ENCODE data around the gene MDM1.
A peak's percentile ranks its signal among the peaks of the same experiment; 100 is the strongest.

Gene MDM1

DNA sequence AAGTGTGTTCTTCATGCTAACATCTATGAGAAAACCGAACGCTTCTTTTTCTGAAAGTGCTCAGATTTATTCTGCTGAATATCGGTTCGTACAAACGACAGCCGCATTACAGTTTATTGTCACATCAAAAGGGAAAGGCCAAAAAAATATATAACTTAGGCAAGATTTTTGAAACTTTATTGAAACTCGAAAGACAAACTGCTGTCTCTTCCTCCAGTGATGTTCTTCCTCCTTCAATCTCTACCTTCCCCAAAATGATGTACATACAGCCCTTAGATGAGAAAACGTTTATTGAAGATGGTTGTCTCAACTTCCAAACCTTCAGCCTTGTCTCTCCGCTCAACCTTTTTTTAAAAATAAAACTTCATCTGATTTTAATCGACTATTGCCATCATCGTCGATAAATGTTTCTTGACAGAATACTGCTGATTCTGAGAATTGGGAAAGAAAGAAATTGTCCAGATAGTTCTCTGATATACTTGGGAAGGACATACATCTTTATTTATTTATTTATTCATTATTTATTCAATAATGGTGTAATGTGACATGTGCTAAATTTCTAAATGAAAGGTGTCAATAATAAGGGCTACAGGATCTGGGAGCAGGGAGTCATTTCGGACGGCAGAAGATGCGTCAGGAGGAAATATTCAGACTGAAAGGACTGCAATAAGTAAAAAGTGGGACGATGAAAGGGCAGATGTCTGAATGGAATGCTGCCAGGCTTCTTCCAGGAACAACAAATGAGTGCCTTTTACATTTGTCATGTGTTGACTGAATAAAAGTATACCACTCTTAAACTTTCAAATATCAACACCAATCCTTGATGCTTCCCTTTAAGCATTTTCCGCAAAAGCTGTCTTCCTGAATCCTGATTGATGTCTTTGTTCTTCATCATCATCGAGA, 817 bp upstream of the MDM1 start:
- TF ChIP-seq, protein P1, sequence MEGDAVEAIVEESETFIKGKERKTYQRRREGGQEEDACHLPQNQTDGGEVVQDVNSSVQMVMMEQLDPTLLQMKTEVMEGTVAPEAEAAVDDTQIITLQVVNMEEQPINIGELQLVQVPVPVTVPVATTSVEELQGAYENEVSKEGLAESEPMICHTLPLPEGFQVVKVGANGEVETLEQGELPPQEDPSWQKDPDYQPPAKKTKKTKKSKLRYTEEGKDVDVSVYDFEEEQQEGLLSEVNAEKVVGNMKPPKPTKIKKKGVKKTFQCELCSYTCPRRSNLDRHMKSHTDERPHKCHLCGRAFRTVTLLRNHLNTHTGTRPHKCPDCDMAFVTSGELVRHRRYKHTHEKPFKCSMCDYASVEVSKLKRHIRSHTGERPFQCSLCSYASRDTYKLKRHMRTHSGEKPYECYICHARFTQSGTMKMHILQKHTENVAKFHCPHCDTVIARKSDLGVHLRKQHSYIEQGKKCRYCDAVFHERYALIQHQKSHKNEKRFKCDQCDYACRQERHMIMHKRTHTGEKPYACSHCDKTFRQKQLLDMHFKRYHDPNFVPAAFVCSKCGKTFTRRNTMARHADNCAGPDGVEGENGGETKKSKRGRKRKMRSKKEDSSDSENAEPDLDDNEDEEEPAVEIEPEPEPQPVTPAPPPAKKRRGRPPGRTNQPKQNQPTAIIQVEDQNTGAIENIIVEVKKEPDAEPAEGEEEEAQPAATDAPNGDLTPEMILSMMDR (IDR thresholded peaks at IDR 0.05; ENCODE audit: insufficient read depth, low read length, missing control alignments), result no peak
- H3K4me3 ChIP-seq (ENCODE audit: low read depth, low read length), result peak overlapping the region; percentile 69
- CTCF ChIA-PET, result interaction anchor here (2.5 to 3.5 kb wide), 4 partner anchors 16 to 110 kb away, joined by 7 to 17 read pairs (median 15); no protein-coding TSS in a partner anchor
- no peak for DNase-seq (ENCODE audit: low read depth, low spot score)
- POLR2A ChIA-PET, result interaction anchor here (1.0 kb wide), 1 partner anchor 22 kb away, joined by 3 read pairs; no protein-coding TSS in a partner anchor

DNA sequence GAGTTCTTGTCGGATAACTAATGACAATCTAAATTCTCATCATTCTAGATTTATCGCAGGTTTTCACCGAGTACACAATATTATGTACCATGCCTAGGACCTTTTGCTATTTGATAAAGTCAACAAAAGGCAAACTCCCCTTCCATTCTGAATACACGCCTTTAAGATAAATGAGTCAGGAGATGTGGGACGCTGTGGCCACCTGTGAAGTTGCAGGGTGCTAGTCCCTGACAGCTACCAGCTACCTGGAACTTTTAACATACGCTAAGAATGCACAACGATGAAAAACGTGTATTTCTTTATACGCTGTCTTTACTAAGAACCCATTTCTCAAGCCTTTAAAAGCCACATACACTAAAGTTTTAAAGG, 678 bp downstream of the MDM1 start:
- ChIA-PET CTCF (interaction anchor here (2.2 to 2.9 kb wide), 4 partner anchors 10 to 108 kb away, joined by 7 to 17 read pairs (median 11); no protein-coding TSS in a partner anchor), POLR2A (no interaction called here)
- TF ChIP-seq, protein P1 (IDR thresholded peaks at IDR 0.05; ENCODE audit: insufficient read depth, low read length, missing control alignments), result no peak
- peak overlapping the region; percentile 74 for H3K4me3 ChIP-seq (ENCODE audit: low read depth, low read length)
- no peak for DNase-seq (ENCODE audit: low read depth, low spot score)

DNA sequence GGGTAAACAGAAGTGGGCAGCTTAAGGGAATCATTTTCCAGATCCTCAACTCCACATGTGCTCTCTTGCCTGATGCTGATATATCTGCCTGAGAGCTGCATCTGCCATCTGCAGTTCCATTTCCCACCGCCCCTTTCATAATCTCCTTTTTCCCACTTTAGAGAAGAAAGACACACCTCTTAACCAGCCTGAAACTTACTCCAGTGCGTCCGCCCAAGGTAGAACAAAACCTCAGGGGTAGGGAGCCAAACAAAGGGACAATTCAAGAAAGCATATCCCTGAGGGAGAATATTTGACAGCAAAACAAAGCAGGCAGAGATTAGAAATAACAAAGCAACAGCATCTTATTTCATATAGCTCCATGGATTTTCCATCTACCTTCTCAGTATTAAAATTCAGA, 4.3 kb downstream of the MDM1 start:
- no peak overlapping the region for H3K4me3 ChIP-seq (ENCODE audit: low read depth, low read length)
- CTCF ChIA-PET, result interaction anchor here (1.2 to 6.7 kb wide), 3 partner anchors 11 to 104 kb away, joined by 3 to 42 read pairs (median 29); partner anchors contain the start of gene IL26
- POLR2A ChIA-PET, result no interaction called here
- DNase-seq (ENCODE audit: low read depth, low spot score), result no peak
- TF ChIP-seq, protein P1 (IDR thresholded peaks at IDR 0.05; ENCODE audit: insufficient read depth, low read length, missing control alignments), result no peak

DNA sequence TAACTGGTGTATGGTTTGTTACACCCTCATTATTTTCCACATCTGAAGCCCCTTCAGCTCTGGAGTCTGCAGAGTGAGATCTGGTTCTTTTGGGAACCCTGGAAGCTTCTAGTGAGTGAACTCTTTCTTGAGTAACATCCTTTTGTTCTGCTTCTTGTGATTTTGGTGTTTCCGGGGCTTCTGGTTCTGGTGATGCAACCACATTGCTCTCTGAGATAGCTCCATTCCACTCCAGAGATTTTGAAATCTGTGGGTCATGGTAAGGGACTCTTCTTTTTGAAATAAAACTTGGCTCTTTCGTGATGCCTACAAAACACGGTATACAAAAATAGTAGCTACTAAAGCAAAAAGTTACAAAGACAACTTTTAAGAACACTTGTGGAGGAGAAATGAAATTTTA, 5.4 kb downstream of the MDM1 start:
- ChIA-PET POLR2A (no interaction called here), CTCF (interaction anchor here (0.6 to 6.7 kb wide), 4 partner anchors 10 to 468 kb away, joined by 3 to 42 read pairs (median 16); partner anchors contain the start of gene IL26)
- TF ChIP-seq, protein P1 (IDR thresholded peaks at IDR 0.05; ENCODE audit: insufficient read depth, low read length, missing control alignments), result no peak
- no peak overlapping the region for H3K4me3 ChIP-seq (ENCODE audit: low read depth, low read length)
- DNase-seq (ENCODE audit: low read depth, low spot score), result no peak

DNA sequence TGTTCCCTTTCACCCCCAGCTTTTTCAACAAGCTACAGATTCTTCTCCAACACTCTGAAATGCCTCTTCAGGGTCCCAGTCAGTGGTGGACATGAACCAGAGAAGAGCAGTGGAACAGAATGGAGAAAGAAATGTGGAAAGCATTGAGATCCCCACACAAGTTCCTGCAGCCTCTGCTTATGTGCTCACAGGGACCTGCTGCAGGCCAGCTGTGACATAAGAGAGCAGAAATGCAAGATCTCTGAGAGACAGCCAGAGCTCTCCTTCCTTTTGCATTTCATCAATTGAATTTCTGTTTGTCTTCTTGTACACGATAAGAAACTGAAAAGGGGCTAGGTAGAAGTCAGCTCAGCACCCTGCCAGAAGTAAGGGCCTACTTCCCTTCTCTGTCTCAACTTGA, 6.2 kb downstream of the MDM1 start:
- TF ChIP-seq, protein P1 (IDR thresholded peaks at IDR 0.05; ENCODE audit: insufficient read depth, low read length, missing control alignments), result no peak
- DNase-seq (ENCODE audit: low read depth, low spot score), result no peak
- POLR2A ChIA-PET, result interaction anchor here (0.6 kb wide), 1 partner anchor 313 kb away, joined by 3 read pairs; no protein-coding TSS in a partner anchor
- no peak overlapping the region for H3K4me3 ChIP-seq (ENCODE audit: low read depth, low read length)
- CTCF ChIA-PET, result interaction anchor here (5.1 to 6.7 kb wide), 2 partner anchors 9 to 102 kb away, joined by 29 to 42 read pairs; partner anchors contain the start of gene IL26

DNA sequence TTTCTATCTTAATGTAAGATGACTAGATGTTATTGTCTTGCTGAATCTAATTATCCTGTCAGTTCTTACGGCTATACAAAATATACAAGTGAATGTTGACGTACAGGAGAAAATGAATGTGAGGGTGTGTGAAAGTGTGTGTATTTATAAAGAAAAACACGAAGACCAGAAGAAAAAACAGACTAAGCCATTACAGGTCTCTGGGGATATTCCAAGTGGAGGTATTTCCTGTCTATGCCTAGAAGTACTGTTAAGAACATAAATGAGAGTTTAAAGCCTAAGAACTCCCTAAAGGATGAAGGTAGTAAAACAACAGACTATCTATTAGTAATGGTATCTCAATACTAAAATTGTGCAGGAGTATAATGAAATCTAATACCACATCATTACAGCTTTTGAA, 7.6 kb downstream of the MDM1 start:
- DNase-seq (ENCODE audit: low read depth, low spot score), result no peak
- ChIA-PET POLR2A (no interaction called here), CTCF (interaction anchor here (1.5 to 6.7 kb wide), 2 partner anchors 87 to 100 kb away, joined by 5 to 42 read pairs; partner anchors contain the start of gene IL26)
- TF ChIP-seq, protein P1 (IDR thresholded peaks at IDR 0.05; ENCODE audit: insufficient read depth, low read length, missing control alignments), result no peak
- H3K4me3 ChIP-seq (ENCODE audit: low read depth, low read length), result no peak overlapping the region

All from AG04449 (cell line).